Activated T-cell treated with anti-CD3 and anti-CD28 coated beads for 1 hour (primary cell): Measurements from ENCODE around the gene COG2.
"Not testable (repeated sequence)": the region's sequence is repeated elsewhere in the genome, so short reads cannot be mapped to it uniquely, and the experiment has no call there.

Experiments used
- DNase-seq: peaks from one replicate; pipeline ENCODE4 v3.0.0-alpha.2; 2020; ENCODE audit warnings: low read depth

The COG2 gene

GRCh38 chr1:230679192-230679591, 36.9 kb downstream of the COG2 start:
- no peak for DNase-seq

GRCh38 chr1:230679825-230680224, 37.5 kb downstream of the COG2 start:
- no peak for DNase-seq

- DNase-seq: no peak
Observed at GRCh38 chr1:230680300-230681025, 38.2 kb downstream of the COG2 start.

GRCh38 chr1:230681599-230681998, 39.3 kb downstream of the COG2 start:
- no peak for DNase-seq

- DNase-seq: no peak
Observed at GRCh38 chr1:230682274-230682673, 40.0 kb downstream of the COG2 start.

GRCh38 chr1:230682882-230683610, 40.8 kb downstream of the COG2 start:
- no peak for DNase-seq

- DNase-seq: no peak
Observed at GRCh38 chr1:230684146-230684545, 41.9 kb downstream of the COG2 start.

GRCh38 chr1:230684998-230685397, 42.7 kb downstream of the COG2 start:
- no peak for DNase-seq

- no peak for DNase-seq
Observed at GRCh38 chr1:230686747-230687146, 44.5 kb downstream of the COG2 start.

- DNase-seq: no peak
Observed at GRCh38 chr1:230690101-230690500, 47.8 kb downstream of the COG2 start.

GRCh38 chr1:230691615-230692014, 49.3 kb downstream of the COG2 start:
- no peak for DNase-seq

- DNase-seq: no peak
Observed at GRCh38 chr1:230693221-230693620, 50.9 kb downstream of the COG2 start.

- no peak for DNase-seq
Observed at GRCh38 chr1:230693777-230694176, 51.5 kb downstream of the COG2 start.

GRCh38 chr1:230694464-230694863, 52.2 kb downstream of the COG2 start:
- DNase-seq: no peak

GRCh38 chr1:230694991-230695390, 52.7 kb downstream of the COG2 start:
- no peak for DNase-seq

- DNase-seq: no peak
Observed at GRCh38 chr1:230696218-230696617, 53.9 kb downstream of the COG2 start.

GRCh38 chr1:230696722-230697437, 54.6 kb downstream of the COG2 start:
- no peak for DNase-seq

GRCh38 chr1:230698130-230698529, 55.8 kb downstream of the COG2 start:
- no peak for DNase-seq

GRCh38 chr1:230698964-230699363, 56.7 kb downstream of the COG2 start:
- DNase-seq: not testable (repeated sequence)

- DNase-seq: no peak
Observed at GRCh38 chr1:230699716-230700115, 57.4 kb downstream of the COG2 start.

GRCh38 chr1:230700132-230700531, 57.9 kb downstream of the COG2 start:
- DNase-seq: no peak

GRCh38 chr1:230701434-230701833, 59.2 kb downstream of the COG2 start:
- DNase-seq: no peak
